Activated T-helper 1 cell treated with anti-CD3 and anti-CD28 coated beads, Interleukin-2, amount 50 U/mL, for 16 hours (primary cell): ENCODE measurements around the gene CEP41.

Source experiments
- DNase-seq, 2 donors: peaks; one replicate each; pipeline ENCODE4 v3.0.0-alpha.2; 2020; ENCODE audit warnings: low read depth in 1 of 2, low spot score in 1 of 2

CEP41 gene

GRCh38 chr7:130419658-130420057 is 21.2 kb downstream of the CEP41 start:
- DNase-seq = no peak

GRCh38 chr7:130418306-130418705 is 22.5 kb downstream of the CEP41 start:
- DNase-seq = no peak

DNA sequence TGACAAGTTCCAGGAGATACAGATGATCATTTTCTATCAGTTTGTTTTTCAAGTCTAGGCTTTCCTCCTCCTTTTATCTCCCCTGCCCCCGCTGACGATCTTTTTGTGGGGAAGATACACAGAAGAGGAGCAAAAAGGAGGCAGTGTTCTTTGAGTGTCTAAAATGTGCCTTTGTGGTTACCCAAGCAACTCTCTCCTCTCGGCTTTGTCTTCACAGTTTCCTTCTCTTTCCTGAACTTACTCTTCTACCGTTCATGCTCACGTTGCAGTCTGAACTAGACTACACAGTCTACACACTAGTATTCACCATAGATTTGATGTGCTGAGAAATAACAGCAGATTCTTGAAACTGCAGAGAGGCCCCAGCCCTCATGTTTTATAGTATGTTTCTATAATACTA is 23.6 kb downstream of the CEP41 start:
- DNase-seq = no peak

- DNase-seq = no peak
Observed at GRCh38 chr7:130415006-130415405, 25.8 kb downstream of the CEP41 start.

GRCh38 chr7:130413201-130413600 is 27.6 kb downstream of the CEP41 start:
- DNase-seq = no peak

DNA sequence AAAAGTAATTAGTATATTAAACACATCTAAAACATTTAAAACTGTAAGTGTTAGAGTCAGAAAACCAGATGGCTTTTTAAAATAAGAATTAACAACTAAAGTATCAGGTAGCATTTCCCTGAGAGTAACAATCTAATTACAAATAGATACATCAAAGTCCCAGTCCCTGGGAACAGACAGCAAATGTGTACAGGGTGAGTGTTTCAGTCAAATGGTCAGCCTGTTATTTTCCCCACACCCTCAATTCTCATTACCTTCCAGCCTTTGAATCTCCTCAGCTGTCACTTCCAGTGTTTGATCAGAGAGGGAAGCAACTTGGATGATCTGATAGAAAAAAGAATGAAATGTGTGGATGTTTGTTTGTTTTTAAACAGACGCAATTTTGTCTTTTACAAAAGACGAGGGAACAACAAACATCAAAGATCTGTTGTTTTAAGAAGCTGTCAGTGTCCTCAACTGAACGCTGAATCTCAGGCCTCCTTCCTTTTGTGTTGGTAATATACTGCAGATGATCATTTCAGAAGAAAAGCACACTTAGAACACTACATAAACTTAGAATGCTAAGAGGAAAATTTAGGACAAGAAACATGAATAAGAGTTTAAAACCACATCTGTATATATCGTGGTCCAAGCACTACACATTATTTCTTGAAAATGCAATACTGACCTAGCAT is 29.8 kb downstream of the CEP41 start:
- no peak for DNase-seq

DNA sequence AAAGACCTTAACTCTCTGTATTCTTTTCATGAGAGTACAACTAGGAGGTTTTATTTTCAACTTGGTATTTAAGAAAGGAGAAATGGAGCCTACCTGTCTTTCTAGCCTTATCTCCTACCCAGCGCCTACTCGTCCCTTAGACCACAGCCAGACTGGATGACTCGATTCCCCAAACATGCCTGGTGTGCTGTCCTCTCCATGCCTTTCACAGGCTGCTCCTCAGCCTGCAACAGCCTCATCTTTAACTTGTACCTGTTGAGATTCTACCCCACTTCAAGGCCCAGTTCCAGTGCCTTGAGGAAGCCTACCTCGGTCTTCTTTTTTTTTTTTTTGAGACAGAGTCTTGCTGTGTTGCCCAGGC is 31.1 kb downstream of the CEP41 start:
- DNase-seq = no peak

- no peak for DNase-seq
Observed at GRCh38 chr7:130409067-130409711, 31.6 kb downstream of the CEP41 start.

- DNase-seq = no peak
Observed at GRCh38 chr7:130405003-130405402, 35.8 kb downstream of the CEP41 start.

GRCh38 chr7:130401578-130401977 is 39.2 kb downstream of the CEP41 start:
- DNase-seq = no peak

DNA sequence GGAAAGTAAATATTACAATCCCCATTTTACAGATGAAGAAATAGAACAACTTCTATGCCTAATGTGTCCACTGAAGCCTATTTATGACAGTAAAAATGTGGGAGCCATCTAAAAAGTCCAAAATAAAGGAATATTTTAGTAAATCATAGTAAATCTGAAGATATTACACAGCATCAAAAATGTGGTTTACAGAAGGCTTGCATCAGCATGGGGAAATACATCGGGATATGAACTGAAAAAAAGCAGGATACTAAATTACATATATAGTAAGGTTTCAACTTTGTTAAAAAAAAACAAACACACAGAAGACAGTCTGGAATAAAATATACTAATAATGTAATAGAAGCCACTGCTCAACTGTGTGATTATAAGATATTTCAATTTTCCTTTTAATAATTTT is 39.7 kb downstream of the CEP41 start:
- no peak for DNase-seq

- no peak for DNase-seq
Observed at GRCh38 chr7:130400120-130400572, 40.7 kb downstream of the CEP41 start.

GRCh38 chr7:130398526-130399090 is 42.2 kb downstream of the CEP41 start:
- DNase-seq = no peak

DNA sequence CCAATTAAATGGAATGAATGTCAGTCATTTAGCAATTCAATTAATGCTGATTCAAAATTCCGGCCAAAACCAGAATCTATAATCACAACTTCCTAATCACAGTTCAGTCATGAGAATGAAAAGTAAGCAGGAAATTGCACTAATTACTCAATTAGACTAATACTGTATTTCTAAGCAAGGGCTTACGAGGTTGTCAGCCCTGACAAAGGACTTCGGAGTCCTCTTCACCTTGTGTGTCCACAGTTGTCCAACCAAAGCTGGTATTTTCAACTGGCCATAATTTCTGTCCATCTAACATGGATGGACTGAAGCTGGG is 43.1 kb downstream of the CEP41 start:
- DNase-seq = no peak

GRCh38 chr7:130397051-130397757 is 43.6 kb downstream of the CEP41 start:
- DNase-seq = no peak

DNA sequence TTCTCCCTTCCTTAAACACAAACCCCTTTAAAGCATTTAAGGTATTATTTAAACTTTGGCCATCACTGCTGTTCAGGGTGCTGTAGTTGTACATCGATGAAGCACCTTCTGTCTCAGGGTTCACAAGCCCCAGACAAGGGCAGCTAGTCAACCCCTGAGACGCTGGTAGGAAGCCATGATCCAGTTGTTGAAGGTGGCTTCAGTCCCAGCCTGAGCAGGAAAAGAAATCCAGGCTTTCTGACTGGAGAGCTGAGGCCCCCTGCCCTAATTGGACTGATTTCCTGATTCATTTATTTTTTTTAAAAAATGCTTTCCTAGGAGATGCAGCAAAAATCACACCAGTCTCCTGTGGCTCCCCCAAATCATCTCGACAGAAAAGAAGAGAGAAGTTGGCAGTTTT is 44.7 kb downstream of the CEP41 start:
- DNase-seq = no peak

DNA sequence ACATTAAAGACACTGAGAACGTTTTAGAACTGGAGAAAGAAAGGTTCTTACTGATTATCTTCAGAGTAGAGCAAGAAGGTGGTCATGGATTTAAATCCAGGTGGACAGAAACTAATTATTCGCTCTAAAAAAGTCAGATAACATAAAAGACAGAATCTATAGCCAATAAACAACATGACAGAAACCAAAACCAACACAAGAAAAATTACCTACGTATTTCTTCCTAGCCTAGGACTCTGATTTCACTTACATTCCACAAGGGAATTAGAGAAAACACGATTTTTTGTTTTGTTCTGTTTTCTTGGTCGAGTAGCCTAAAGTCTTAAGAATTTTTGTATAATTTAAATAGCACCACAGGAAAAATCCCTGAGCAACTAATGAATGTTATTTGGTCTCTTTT is 45.4 kb downstream of the CEP41 start:
- DNase-seq = no peak

DNA sequence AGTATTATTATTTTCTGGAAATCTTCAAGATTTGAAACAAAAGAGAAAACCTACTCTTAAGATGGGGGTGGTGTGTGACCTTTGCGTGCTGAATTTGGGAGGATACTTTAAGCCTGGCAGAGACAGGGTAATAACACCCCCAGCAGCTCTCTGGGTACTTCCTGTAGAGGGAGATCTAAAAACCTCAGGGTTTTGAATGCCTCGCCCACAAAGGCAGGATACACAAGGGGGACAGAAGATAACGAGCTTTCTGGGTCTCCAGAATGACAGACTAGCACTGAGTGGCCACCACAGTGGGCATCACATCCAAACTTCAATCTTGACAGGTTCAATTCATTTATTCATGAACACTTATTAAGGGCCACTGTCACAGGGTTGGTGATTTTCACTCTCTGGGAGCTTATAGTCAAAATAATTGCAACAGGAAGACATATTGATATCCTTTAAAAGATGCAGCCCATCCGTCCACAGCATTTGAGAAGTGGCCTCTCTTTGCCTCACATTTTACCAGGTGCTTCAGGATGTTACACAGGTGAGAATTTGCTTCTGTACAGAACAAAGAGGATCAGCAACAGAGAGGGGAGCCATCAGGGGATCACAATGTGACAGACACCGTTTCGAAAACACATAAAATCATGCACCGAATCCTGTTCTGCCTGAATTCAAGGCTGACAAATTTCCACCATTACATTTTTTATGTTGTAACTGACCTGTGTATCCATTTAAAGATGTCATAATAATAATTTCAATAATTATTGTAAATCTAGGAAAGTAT is 46.2 kb downstream of the CEP41 start:
- no peak for DNase-seq

- no peak for DNase-seq
Observed at GRCh38 chr7:130393841-130394411, 46.9 kb downstream of the CEP41 start.

- DNase-seq = no peak
Observed at GRCh38 chr7:130393101-130393561, 47.7 kb downstream of the CEP41 start.

DNA sequence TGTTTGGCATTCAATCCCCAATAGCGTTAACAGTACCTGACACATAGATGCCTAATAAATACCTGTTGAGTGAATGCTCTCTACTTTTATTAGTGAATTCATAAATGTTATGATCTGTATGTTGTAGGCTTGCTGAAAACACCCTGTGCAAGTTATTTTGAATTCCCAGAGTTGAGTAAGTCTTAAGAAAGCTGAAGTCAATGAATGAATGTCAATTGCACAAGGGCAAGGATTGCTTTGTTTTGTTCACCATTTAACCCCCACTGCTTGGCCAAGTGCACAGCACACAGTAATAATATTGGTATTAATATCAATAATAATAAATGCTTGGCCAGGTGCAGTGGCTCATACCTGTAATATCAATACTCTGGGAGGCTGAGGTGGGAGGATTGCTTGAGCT is 50.3 kb downstream of the CEP41 start:
- no peak for DNase-seq
